Middle frontal gyrus (tissue), 1 donor: ENCODE data around the gene TBCD.

ENCODE experiments used
- DNase-seq: peaks from one replicate; pipeline ENCODE4 v3.0.0-alpha.2; 2015; ENCODE audit warnings: low spot score; ENCODE audit errors: extremely low spot score

The TBCD gene

DNA sequence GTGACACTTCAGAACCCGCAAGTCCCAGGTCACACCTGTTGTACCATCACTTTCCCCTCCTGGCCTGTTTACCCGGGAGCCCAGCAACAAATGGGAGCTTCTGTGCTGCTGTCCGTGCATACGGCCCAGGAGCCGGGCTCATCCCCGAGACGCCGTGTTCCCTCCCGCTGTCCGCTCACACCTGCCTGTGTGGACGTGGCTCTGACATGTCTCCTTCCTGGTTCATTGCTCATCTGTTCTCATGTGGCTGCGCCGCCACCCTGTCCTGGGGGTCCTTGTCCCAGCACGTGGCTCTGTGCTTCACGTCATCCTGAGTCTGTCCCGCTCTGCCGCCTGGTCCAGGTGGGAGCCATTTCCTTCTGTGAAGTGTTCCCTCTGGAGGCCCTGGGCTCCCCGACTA, 37.9 kb downstream of the TBCD start:
- DNase-seq, result no peak

DNA sequence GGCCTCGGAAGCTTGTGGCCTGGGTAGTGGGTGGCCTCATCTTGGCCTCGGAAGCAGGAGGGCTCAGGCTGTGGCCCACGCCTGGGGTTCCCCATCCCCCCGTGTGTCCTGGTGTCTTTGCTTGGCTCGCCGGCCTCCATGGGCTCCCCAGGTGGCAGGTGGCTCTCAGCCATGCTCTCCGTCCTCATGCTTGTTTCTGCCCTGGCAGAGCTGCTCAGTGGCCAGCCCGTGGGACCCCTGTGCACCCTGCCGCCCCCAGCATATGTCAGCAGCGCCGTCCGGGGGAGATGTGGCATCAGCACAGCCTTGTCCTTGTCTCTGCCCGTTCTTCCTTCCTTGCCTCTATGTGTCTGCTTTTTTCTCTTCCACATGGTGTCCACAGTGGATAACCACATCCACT, 38.5 kb downstream of the TBCD start:
- DNase-seq, result no peak

DNA sequence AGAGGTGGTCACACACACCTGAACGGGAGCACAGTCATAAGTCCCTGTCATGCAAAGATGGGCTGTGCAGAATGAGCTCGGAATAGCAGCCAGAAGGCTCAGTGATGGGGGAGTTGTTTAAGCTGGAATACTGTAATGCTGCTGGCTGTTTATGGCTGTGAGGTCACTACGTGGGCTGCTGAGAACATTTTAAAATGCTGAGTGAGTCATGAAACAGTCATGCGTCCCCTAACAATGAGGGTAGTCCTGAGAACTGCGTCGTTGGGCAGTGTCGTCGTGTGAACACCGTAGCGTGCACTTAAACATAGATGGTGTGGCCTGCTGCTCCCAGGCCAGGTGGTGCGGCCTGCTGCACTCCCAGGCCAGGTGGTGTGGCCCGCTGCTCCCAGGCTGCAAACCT, 39.7 kb downstream of the TBCD start:
- peak; percentile 11 for DNase-seq

DNA sequence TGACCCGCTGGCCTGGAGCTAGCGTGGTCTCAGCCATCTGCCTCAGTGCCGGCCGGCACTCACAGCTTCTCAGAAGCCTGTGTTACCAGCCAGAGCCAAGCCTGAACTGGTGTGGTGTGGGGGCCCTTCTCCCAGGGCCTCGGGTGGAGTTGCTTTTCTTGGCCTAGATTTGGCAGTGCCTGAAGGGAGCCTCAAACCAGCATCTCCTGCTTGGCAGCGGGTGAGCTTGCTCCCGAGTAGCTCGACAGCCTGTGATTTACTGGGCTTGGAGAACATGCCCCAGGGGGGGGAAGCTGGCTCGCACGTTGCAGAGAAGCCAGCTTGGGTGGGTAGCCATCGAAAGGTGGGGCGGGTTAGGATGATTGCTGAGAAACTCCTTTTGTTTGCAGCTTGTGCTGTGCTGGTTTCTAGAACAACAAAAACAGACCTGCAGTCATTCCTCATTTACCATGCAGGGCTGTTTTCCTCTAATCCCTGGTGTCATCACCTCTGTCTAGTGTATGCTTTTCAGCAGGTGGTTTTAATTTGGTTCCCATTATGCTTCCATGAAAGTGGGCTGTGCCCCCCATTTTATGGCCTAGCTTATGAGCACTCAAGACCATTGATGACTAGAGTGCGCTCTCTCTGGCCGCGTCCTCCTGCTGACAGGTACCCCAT, 42.2 kb downstream of the TBCD start:
- DNase-seq, result no peak

DNA sequence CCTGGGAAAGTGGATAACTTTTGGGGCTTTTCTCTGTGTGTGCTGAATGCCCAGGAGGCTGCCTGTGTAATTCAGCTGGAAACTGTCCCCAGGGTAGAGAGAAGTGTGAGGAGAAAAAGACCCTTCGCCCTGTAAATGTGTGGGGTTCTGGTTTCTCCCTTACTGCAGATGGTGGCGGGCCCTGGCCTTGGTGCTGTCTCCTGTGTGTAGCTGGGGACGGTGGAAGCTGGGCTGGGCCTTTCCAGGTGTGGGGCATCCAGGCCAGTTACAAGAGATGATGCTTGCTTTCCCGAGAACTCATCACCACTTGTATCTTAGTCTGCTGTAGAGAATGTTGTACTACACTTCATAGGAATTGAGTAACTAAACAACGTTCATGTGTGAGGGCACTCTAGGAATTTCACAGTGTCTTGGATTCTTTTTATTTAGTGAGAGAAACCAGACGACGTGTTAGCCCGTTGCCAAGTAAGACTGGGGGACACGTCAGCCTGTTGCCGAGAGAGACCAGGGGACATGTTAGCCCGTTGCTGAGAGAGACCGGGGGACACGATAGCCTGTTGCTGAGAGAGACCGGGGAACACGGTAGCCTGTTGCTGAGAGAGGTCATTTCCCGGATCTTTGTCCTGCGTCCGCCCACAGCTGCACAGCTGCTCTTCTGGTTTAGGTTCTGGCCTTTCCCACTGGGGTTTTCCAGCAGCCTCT, 43.1 kb downstream of the TBCD start:
- DNase-seq, result no peak

DNA sequence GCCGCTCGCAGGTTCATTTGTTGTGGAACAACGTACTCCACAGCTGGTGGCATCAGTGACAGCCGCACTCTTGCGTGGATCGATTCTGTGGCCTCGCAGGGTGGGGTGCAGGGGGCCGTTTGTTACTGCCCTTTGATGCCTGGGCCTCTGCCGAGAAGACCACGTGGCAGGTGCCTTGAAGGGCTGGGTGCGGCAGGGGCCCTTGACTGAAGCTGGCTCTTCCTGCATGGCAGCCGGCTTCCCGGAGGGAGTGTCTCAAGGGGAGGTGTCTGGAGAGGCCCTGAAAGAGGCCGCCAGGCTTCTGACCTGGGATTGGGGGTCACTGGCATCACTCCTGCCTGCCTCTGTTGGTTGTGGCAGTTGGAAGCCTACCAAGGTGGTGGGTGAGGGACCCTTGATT, 43.8 kb downstream of the TBCD start:
- no peak for DNase-seq

DNA sequence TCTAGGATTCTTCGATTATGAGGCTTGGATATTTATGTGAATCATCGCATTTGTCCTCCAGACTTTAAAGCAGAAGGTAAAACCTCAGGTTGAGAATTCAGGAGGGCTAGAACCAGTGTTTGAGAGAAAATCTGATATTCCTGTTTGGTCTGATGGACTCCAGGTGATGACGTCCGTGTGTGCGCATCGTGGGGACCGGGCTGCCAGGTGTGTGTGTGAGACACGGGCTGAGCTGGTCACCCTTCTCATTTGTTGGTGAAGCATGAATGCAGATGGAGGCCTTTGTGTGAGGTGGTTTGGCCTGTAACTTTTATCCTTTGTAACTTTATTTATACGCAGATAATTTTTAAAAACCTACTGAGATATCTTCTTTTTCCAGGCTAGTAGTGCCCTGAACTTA, 45.2 kb downstream of the TBCD start:
- no peak for DNase-seq

DNA sequence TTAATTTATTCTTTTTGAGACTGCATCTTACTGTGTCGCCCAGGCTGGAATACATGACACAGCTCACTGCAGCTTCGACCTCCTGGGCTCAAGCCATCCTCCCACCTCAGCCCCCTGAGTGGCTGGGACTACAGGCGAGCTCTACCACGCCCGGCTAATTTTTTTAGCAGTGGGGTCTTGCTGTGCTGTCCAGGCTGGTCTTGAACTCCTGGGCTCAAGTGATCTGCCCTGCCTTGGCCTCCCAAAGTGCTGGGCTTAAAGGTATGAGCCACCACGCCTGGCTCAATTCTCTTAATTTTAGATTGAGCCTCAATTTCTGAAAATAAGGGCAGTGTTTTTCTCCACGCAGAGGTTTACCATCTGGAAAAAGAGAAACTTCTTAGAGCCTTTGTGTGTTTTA, 46.9 kb downstream of the TBCD start:
- DNase-seq, result no peak

DNA sequence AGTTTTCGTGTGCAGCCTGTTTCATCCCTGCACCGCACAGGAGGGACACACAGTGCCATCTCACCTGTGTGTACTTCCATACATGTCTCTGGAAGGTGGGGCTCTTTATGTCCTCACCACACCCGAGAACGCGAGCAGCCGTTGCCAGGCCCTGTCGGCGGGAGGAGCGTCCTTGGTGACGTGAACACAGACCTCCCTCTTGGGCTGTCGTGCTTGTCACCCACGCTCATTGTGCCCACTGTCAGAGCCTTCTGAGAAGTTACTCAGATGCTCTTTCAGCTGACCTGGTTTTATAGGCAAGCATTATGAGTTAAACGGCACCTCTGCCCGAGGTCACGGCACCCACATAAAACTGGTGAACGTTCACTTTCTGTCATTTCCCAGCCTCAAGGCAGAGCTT, 47.7 kb downstream of the TBCD start:
- no peak for DNase-seq

DNA sequence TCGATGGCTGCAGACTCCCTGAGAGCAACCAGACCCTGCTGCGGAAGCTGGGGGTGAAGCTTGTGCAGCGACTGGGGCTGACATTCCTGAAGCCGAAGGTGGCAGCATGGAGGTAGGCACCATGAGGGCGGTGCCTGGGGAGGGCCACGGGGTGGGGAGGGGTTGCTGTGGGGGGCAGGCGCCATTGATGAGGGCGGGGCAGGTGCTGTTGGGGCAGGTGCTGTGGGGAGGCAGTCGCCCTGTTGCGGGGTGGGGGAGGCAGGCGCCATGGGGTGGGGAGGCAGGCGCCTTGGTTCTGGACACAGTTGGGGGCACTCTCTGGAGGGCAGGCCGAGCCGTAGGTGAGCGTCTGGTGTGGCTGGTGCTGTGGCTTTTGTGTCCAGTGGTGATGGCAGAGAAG, 49.0 kb downstream of the TBCD start:
- DNase-seq, result no peak

DNA sequence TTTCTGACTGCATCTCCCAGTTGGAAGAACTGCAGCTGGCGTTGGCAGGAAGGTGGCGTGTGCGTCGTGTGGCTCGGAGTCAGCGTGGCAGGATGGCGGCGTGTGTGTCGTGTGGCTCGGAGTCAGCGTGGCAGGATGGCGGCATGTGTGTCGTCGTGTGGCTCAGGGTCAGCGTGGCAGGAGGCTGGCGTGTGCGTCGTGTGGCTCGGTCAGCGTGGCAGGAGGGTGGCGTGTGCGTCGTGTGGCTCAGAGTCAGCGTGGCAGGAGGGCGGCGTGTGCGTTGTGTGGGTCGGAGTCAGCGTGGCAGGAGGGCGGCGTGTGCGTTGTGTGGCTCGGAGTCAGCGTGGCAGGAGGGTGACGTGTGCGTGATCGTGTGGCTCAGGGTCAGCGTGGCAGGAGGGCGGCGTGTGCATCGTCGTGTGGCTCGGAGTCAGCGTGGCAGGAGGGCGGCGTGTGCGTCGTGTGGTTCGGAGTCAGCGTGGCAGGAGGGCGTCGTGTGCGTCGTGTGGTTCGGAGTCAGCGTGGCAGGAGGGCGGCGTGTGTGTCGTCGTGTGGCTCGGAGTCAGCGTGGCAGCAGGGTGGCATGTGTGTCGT, 49.6 kb downstream of the TBCD start:
- no peak for DNase-seq

DNA sequence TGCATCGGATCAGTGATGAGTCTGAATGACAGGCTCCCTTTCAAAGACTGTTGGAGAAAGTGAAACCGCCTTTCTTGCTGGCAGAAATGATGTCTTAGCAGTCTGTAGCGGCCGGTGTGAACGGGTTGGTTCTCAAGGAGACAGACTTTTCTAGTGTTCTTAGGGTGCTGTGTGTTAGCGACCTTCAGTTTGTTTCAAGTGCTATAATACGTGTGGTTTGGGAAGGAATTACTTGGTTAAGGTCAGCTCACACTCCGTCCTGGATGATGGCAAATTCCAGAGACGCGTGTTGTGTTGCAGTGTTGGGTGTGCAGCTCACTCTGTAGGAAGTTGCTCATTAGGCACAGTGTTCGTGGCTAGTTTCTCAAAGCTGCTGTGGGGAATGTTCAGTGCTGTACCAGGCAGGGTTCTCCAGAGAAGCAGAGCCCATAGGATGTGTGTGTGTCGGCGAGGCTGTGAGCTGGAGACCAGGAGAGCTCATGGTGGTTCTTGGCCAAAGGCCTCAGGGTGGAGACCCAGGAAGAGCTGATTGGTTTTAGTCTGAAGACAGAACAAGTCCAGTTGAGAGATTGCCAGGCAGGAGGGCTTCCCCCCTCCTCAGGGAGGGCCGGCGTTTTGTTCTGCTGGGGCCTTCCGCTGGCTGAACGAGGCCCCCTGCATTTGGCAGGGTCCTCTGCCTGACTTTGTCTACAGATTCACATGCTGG, 50.4 kb downstream of the TBCD start:
- no peak for DNase-seq

DNA sequence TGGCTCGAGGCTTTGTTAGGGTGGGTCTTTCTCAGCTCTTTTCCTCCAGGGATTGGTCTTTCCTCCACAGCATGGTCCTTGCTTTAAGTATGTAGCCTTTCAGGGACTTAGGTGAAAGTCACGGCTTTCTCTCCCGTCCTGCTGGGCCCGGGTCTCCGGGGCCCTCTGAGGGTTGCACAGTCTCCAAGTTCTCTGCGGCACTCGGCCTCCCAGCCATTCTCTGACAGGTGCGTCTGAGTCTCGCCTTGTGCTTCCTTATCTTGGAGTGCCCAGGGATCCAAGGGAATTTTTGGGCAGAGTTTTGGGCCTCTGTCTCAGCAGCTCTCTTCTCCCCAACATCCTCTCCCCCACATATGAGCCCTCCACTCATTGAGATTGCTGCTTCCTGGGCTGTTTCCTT, 51.3 kb downstream of the TBCD start:
- no peak for DNase-seq

DNA sequence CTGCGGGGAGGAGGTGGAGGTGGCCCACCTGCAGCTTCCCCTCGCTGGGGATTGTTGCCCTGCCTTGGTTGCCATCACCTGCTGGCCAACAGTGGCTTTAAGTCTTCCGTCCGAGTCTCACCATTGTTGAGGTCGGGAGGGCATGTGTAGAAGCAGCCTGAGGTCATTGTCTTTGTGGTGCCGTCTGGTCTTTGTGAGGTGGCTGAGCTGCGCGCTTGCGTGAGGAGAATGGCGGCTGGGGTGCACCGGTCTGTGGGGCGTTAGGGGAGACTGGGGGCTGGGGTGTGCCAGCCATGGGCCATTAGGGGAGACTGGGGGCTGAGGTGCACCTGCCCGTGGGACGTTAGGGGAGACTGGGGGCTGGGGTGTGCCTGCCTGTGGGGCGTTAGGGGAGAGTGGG, 51.7 kb downstream of the TBCD start:
- no peak for DNase-seq

DNA sequence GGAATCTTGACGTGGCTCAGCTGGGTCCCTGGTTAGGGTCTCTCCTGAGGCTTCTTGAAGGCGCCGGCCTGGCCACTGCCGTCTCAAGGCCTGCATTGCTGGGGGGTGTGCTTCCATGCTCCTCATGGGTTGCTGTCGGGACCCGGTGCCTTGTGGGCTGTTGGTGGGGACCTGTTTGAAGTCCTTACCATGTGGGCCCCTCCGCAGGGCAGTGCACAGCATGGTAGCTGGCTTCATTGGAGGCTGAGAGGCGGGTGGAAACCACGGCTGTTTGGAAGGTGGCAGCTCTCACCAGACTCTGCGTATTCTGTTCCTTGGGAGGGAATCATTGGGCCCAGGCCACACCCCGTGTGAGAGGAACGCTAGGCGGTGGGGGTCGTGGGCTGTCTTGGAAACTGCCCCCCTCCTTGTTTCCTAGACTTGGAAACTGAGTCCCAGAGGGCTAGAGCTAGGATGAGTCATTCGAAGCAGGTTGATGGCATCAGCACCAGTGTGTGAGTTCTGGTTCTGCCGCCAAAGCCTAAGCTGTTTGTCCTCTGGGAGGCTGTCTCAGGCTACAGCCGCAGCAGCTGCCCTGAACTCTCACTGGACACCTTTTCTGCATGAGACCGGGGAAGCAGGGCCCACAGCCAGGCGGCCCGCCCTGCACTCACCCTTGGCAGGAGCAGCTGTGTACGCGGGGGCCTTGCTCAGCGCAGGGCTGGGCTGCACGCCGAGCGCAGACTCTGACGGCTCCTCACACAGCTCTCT, 52.8 kb downstream of the TBCD start:
- no peak for DNase-seq

DNA sequence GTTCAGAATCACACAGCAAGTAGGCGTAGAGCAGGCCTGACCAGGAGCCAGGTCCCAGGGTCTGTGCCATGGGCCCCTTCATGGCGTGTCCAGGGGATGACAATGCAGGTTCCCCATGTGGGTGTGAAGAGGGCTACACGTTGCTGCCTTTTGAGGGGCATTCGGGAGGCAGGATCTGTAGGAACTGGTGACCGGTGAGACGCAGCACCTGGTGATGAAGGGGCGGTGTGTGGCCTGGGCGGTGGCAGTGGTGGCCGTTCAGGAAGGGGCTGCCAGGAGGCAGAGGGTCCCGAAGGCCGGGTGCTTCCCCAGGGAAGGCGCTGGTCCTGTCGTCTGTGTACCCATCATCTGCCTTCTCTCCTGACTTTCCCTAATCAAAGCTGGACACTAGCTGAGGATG, 53.4 kb downstream of the TBCD start:
- no peak for DNase-seq

DNA sequence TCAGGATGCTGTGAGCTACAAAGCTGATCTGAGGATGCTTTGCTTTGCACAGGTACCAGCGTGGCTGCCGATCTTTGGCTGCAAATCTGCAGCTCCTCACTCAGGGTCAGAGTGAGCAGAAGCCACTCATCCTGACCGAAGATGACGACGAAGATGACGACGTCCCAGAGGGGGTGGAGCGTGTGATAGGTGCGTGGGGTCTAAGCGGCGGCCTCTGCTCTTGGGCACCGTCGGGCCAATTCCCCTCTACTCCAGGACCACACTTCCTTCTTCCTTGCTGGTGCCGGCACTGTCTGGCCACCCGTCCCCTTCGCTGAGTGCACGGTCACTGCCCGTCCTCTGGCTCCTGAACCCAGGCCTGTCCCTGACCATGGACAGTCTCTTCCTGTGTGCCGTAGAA, 54.0 kb downstream of the TBCD start:
- DNase-seq, result no peak

DNA sequence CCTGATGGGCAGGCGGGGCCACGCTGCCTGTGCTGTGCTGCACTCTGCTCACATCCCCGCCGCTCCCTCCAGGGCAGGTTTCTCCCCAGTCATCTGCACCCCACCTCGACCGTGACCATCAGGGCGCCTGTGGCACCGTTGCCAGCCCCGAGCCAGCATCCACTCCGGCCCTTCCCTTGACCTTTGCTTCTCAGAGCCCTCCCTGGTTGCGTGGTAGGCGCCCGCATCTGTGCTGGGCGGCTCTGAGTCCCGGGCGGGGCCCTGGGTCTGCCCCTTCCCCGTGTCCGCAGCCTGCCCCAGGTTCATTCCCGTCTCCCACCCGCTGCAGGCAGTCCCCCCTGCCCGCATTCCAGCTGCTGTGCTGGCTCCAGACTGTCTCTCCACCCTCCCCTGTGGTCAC, 54.8 kb downstream of the TBCD start:
- no peak for DNase-seq

DNA sequence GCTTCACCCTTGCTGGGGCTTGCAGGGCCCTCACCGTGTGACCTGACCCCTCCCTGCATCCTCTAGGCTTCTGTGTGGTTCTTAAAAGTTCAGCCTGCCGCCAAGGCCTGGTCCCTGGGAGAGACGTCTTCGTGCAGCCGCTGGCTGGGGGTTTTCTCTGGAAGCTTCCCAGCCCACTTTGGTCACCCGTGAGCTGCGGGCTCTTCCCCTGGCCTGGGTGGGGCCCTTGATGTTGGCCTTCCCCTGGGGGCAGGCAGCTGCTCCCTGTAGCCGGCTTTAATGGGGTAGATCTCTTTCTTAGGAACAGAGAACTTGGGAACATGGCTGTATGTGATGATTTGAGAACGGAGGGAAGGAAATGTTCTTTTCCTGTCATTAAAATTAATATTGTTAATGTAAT, 55.2 kb downstream of the TBCD start:
- no peak for DNase-seq

DNA sequence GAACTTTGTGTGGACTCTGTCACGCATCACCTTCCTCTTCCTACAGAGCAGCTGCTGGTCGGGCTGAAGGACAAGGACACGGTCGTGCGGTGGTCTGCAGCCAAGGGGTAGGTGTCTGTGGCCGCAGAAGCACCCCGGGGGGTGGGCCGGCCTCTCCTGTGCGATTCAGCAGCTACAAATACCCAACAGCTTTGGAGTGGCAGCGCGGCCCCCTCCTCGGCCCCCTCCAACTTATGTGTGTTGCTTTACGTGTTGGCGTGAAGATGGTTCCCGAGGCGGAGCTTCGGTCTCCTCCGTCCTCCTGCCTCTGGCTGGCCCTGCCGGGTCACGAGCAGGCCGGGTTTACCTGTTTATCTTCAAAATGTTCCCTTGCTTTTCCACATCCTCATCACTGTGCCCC, 55.7 kb downstream of the TBCD start:
- DNase-seq, result no peak

DNA sequence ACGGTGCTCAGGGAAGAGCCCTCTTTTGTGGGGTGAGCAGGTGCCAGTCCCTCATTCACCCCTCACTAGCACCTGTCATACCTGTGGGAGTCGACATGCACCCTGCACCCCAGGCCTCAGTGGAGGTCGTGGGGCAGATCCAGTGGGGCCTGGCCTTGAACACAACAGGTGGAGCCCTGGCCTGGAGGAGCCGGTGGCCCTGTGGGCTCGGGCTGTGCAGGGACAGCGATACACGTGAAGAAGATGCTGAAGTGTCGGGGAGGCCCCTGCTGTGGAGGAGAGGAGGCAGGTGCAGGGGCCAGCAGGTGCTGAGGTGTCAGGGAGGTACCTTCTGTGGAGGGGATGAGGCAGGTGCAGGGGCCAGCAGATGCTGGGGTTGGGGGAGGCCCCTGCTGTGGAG, 56.1 kb downstream of the TBCD start:
- DNase-seq, result no peak
